SK-N-SH (cell line): Measurements from ENCODE around the gene SLC9A6.

Experiments used
- EZH2phosphoT487 ChIP-seq: fragments of 200-600 bp; sonication (generic); IDR thresholded peaks from 2 replicates; pipeline ENCODE4 v1.6.1; 2017; ENCODE audit warnings: low read depth, mixed run types, mild to moderate bottlenecking, antibody characterized with exemption, moderate library complexity, borderline replicate concordance
- MXI1 ChIP-seq: IDR thresholded peaks from 2 replicates; pipeline ENCODE4 v1.6.1; 2012; ENCODE audit warnings: mild to moderate bottlenecking, low read depth, low read length, improper control_type of control experiment
- NRF1 ChIP-seq: IDR thresholded peaks from 2 replicates; pipeline ENCODE4 v1.6.1; 2012; ENCODE audit warnings: low read depth, mild to moderate bottlenecking, low read length
- POLR2AphosphoS5 ChIP-seq: IDR thresholded peaks from 2 replicates; pipeline ENCODE4 v1.6.1; 2012; ENCODE audit warnings: low read depth, low read length
- RAD21 ChIP-seq: IDR thresholded peaks from 2 replicates; pipeline ENCODE4 v1.6.1; 2012; ENCODE audit warnings: mild to moderate bottlenecking, low read length
- RCOR1 ChIP-seq: fragments of 150-350 bp; IDR thresholded peaks from 2 replicates; pipeline ENCODE4 v1.6.1; 2017; ENCODE audit warnings: antibody characterized with exemption, low read length
- RFX5 ChIP-seq: IDR thresholded peaks from 2 replicates; pipeline ENCODE4 v1.6.1; 2012; ENCODE audit warnings: mild to moderate bottlenecking, improper control_type of control experiment, low read length
- SIN3A ChIP-seq: IDR thresholded peaks from 2 replicates; pipeline ENCODE4 v1.6.1; 2012; ENCODE audit warnings: low read depth, mild to moderate bottlenecking, low read length, moderate library complexity, borderline replicate concordance
- SMC3 ChIP-seq: IDR thresholded peaks from 2 replicates; pipeline ENCODE4 v1.6.1; 2012; ENCODE audit warnings: low read depth, low read length, improper control_type of control experiment
- TAF1 ChIP-seq: IDR thresholded peaks from 2 replicates; pipeline ENCODE4 v1.6.1; 2012; ENCODE audit warnings: low read depth, mild to moderate bottlenecking, low read length, moderate library complexity, borderline replicate concordance
- YY1 ChIP-seq: IDR thresholded peaks from 2 replicates; pipeline ENCODE4 v1.4.0; 2012; ENCODE audit warnings: low read depth, mild to moderate bottlenecking
- TF ChIP-seq, protein P1 (sequence below): fragments of 200-600 bp; sonication (generic); IDR thresholded peaks from 2 replicates; pipeline ENCODE4 v1.6.1; 2017; ENCODE audit warnings: antibody characterized with exemption, mild to moderate bottlenecking, moderate library complexity
- TF ChIP-seq, protein P2 (sequence below): IDR thresholded peaks from 2 replicates; pipeline ENCODE4 v1.4.0; 2012; ENCODE audit warnings: low read depth, borderline replicate concordance
- TF ChIP-seq, protein P3 (sequence below): IDR thresholded peaks from 2 replicates; pipeline ENCODE4 v1.4.0; 2012; ENCODE audit warnings: low read depth, borderline replicate concordance

DNA sequence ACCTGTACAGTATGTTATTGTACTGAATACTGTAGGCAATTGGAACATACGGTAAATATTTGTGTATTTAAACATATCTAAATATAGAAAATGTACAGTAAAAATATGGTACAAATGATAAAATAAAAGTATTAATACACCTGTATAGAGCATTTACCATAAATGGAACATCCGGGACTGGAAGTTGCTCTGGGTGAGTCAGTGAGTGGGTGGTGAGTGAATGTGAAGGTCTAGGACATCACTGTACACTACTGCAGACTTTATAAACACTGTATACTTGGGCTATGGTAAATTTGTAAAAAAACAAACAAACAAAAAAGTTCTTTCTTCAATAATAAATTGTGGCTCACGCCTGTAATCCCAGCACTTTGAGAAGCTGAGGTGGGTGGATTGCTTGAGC is 109.7 kb downstream of the SLC9A6 start:
- TF ChIP-seq, protein P1, sequence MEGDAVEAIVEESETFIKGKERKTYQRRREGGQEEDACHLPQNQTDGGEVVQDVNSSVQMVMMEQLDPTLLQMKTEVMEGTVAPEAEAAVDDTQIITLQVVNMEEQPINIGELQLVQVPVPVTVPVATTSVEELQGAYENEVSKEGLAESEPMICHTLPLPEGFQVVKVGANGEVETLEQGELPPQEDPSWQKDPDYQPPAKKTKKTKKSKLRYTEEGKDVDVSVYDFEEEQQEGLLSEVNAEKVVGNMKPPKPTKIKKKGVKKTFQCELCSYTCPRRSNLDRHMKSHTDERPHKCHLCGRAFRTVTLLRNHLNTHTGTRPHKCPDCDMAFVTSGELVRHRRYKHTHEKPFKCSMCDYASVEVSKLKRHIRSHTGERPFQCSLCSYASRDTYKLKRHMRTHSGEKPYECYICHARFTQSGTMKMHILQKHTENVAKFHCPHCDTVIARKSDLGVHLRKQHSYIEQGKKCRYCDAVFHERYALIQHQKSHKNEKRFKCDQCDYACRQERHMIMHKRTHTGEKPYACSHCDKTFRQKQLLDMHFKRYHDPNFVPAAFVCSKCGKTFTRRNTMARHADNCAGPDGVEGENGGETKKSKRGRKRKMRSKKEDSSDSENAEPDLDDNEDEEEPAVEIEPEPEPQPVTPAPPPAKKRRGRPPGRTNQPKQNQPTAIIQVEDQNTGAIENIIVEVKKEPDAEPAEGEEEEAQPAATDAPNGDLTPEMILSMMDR, result no peak
- TF ChIP-seq POLR2AphosphoS5, result no peak
- no peak for TF ChIP-seq SMC3
- TF ChIP-seq YY1, result no peak
- TF ChIP-seq EZH2phosphoT487, result no peak
- TF ChIP-seq, protein P2, sequence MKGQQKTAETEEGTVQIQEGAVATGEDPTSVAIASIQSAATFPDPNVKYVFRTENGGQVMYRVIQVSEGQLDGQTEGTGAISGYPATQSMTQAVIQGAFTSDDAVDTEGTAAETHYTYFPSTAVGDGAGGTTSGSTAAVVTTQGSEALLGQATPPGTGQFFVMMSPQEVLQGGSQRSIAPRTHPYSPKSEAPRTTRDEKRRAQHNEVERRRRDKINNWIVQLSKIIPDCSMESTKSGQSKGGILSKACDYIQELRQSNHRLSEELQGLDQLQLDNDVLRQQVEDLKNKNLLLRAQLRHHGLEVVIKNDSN, result no peak
- no peak for TF ChIP-seq RFX5
- no peak for TF ChIP-seq SIN3A
- TF ChIP-seq, protein P3, sequence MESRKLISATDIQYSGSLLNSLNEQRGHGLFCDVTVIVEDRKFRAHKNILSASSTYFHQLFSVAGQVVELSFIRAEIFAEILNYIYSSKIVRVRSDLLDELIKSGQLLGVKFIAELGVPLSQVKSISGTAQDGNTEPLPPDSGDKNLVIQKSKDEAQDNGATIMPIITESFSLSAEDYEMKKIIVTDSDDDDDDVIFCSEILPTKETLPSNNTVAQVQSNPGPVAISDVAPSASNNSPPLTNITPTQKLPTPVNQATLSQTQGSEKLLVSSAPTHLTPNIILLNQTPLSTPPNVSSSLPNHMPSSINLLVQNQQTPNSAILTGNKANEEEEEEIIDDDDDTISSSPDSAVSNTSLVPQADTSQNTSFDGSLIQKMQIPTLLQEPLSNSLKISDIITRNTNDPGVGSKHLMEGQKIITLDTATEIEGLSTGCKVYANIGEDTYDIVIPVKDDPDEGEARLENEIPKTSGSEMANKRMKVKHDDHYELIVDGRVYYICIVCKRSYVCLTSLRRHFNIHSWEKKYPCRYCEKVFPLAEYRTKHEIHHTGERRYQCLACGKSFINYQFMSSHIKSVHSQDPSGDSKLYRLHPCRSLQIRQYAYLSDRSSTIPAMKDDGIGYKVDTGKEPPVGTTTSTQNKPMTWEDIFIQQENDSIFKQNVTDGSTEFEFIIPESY, result no peak
- TF ChIP-seq MXI1, result no peak
- no peak for TF ChIP-seq RCOR1
- no peak for TF ChIP-seq NRF1
- TF ChIP-seq RAD21, result no peak
- TF ChIP-seq TAF1, result no peak
